OCI-LY1 (cell line): ENCODE results near the gene CDH23.

Experiments used
- H2AFZ ChIP-seq: fragments of 200-600 bp; sonication (generic), shearing (Covaris generic); 2 replicates; pipeline ENCODE4 v1.6.0; 2014; ENCODE audit warnings: antibody characterized with exemption, mild to moderate bottlenecking, low read length
- H3F3A ChIP-seq: fragments of 200-600 bp; sonication (generic), shearing (Covaris generic); 2 replicates; pipeline ENCODE4 v1.6.0; 2014; ENCODE audit warnings: mild to moderate bottlenecking, antibody characterized with exemption, low read length, moderate library complexity; ENCODE audit not compliant: insufficient read depth
- H3K27ac ChIP-seq: fragments of 200-600 bp; sonication (generic); 2 replicates; pipeline ENCODE4 v1.5.1; 2014; ENCODE audit warnings: low read length, mixed run types, mild to moderate bottlenecking, low read depth; ENCODE audit not compliant: poor library complexity, severe bottlenecking
- H3K27me3 ChIP-seq: fragments of 200-600 bp; sonication (generic); 2 replicates; pipeline ENCODE4 v1.6.0; 2014; ENCODE audit warnings: antibody characterized with exemption, mild to moderate bottlenecking, low read length, moderate library complexity; ENCODE audit not compliant: insufficient read depth
- H3K36me3 ChIP-seq: fragments of 200-600 bp; sonication (generic); 2 replicates; pipeline ENCODE4 v1.6.1; 2014; ENCODE audit warnings: mild to moderate bottlenecking, antibody characterized with exemption, low read length, moderate library complexity, mixed read lengths; ENCODE audit not compliant: insufficient read depth
- H3K4me1 ChIP-seq: fragments of 200-600 bp; sonication (generic); 2 replicates; pipeline ENCODE4 v1.5.1; 2014; ENCODE audit warnings: mild to moderate bottlenecking, low read length, moderate library complexity; ENCODE audit not compliant: insufficient read depth, severe bottlenecking
- H3K4me2 ChIP-seq: fragments of 200-600 bp; sonication (generic), shearing (Covaris generic); 2 replicates; pipeline ENCODE4 v1.6.1; 2014; ENCODE audit warnings: low read length
- H3K4me3 ChIP-seq: fragments of 200-600 bp; sonication (generic); 2 replicates; pipeline ENCODE4 v1.5.1; 2014; ENCODE audit warnings: low read length, low read depth, mild to moderate bottlenecking, mixed read lengths; ENCODE audit not compliant: poor library complexity, severe bottlenecking
- H3K79me2 ChIP-seq: fragments of 200-600 bp; shearing (Covaris generic); 2 replicates; pipeline ENCODE4 v1.6.1; 2016; ENCODE audit warnings: mixed run types, low read length, mixed read lengths; ENCODE audit not compliant: insufficient read depth
- H3K9ac ChIP-seq: fragments of 200-600 bp; sonication (generic), shearing (Covaris generic); 2 replicates; pipeline ENCODE4 v1.6.1; 2014; ENCODE audit warnings: mild to moderate bottlenecking, low read length, mixed read lengths
- H3K9me2 ChIP-seq: fragments of 200-600 bp; sonication (generic), shearing (Covaris generic); 2 replicates; pipeline ENCODE4 v1.6.1; 2014; ENCODE audit warnings: low read depth, mild to moderate bottlenecking, low read length, mixed read lengths
- H3K9me3 ChIP-seq: fragments of 200-600 bp; shearing (Covaris generic); 2 replicates; pipeline ENCODE4 v1.6.1; 2014; ENCODE audit warnings: low read length, mixed read lengths
- H4K20me1 ChIP-seq: fragments of 200-600 bp; sonication (generic), shearing (Covaris generic); 2 replicates; pipeline ENCODE4 v1.6.0; 2016; ENCODE audit warnings: mild to moderate bottlenecking, low read length; ENCODE audit not compliant: insufficient read depth
- CTCF ChIP-seq: fragments of 200-600 bp; sonication (generic), shearing (Covaris generic); IDR thresholded peaks from 2 replicates; pipeline ENCODE4 v1.5.1; 2017; ENCODE audit warnings: mild to moderate bottlenecking, antibody characterized with exemption, low read length, moderate library complexity, mixed read lengths
- EZH2 ChIP-seq: fragments of 200-600 bp; sonication (generic), shearing (Covaris generic); IDR thresholded peaks from 2 replicates; pipeline ENCODE4 v1.8.0; 2017; ENCODE audit warnings: borderline replicate concordance, mixed run types, mild to moderate bottlenecking, antibody characterized with exemption, low read length, moderate library complexity, mixed read lengths

The CDH23 gene

GRCh38 chr10:71545001-71545400, 148.3 kb downstream of the CDH23 start:
- no peaks in the 10 kb centered on the region for H3K79me2 ChIP-seq
- TF ChIP-seq EZH2 (no peak), CTCF (no peak)
- H3K4me3 ChIP-seq: no peak overlapping the region
- no peaks in the 10 kb centered on the region for H4K20me1 ChIP-seq
- H3K4me2 ChIP-seq: no peak overlapping the region
- peaks cover 21% of the 10 kb centered on the region for H3K27me3 ChIP-seq
- H3K27ac ChIP-seq: no peak overlapping the region
- H3K9me2 ChIP-seq: no peaks in the 10 kb centered on the region
- H3K36me3 ChIP-seq: no peaks in the 10 kb centered on the region; the same call in 1 of the 2 replicates
- H3K9ac ChIP-seq: no peak overlapping the region
- no peaks in the 10 kb centered on the region for H3K4me1 ChIP-seq
- H2AFZ ChIP-seq: no peak overlapping the region
- H3F3A ChIP-seq: no peaks in the 10 kb centered on the region
- no peaks in the 10 kb centered on the region for H3K9me3 ChIP-seq

GRCh38 chr10:71546220-71546619, 149.5 kb downstream of the CDH23 start:
- no peak overlapping the region for H3K9ac ChIP-seq
- no peaks in the 10 kb centered on the region; the same call in 1 of the 2 replicates for H3K36me3 ChIP-seq
- no peaks in the 10 kb centered on the region for H3F3A ChIP-seq
- no peaks in the 10 kb centered on the region for H3K9me3 ChIP-seq
- no peak overlapping the region for H3K4me3 ChIP-seq
- H3K27me3 ChIP-seq: peaks cover 22% of the 10 kb centered on the region
- H3K27ac ChIP-seq: no peak overlapping the region
- H3K9me2 ChIP-seq: no peaks in the 10 kb centered on the region
- H3K4me2 ChIP-seq: no peak overlapping the region
- TF ChIP-seq CTCF (no peak), EZH2 (no peak)
- H4K20me1 ChIP-seq: no peaks in the 10 kb centered on the region
- H3K4me1 ChIP-seq: no peaks in the 10 kb centered on the region
- H2AFZ ChIP-seq: no peak overlapping the region
- H3K79me2 ChIP-seq: no peaks in the 10 kb centered on the region

- Histone ChIP-seq H3K79me2 (no peaks in the 10 kb centered on the region), H2AFZ (no peak overlapping the region), H3K4me1 (no peaks in the 10 kb centered on the region), H4K20me1 (no peaks in the 10 kb centered on the region), H3K9me3 (no peaks in the 10 kb centered on the region), H3K4me2 (no peak overlapping the region), H3K27ac (no peak overlapping the region), H3K27me3 (peaks cover 22% of the 10 kb centered on the region), H3K9me2 (no peaks in the 10 kb centered on the region), H3F3A (no peaks in the 10 kb centered on the region), H3K9ac (no peak overlapping the region), H3K36me3 (no peaks in the 10 kb centered on the region; the same call in 1 of the 2 replicates), H3K4me3 (no peak overlapping the region)
- TF ChIP-seq EZH2 (no peak), CTCF (no peak)
Observed at GRCh38 chr10:71547312-71547711, 150.6 kb downstream of the CDH23 start.
